GM18526 (cell line): ENCODE results near the gene PTGFRN.

Source experiments
- POLR2A ChIP-seq: IDR thresholded peaks from 3 replicates; pipeline ENCODE4 v1.6.1; 2011; ENCODE audit not compliant: insufficient read length; ENCODE audit errors: extremely low read depth

The PTGFRN gene

GRCh38 chr1:116887212-116887611, 22.5 kb upstream of the PTGFRN start:
- TF ChIP-seq POLR2A: no peak

- no peak for TF ChIP-seq POLR2A
These were observed 20.3 kb upstream of the PTGFRN start for GRCh38 chr1:116889380-116889779.

GRCh38 chr1:116891396-116892079, 18.2 kb upstream of the PTGFRN start:
- TF ChIP-seq POLR2A: no peak

- TF ChIP-seq POLR2A: no peak
These were observed 14.6 kb upstream of the PTGFRN start for GRCh38 chr1:116895073-116895472.

- TF ChIP-seq POLR2A: no peak
These were observed 10.2 kb upstream of the PTGFRN start for GRCh38 chr1:116899529-116899928.

- no peak for TF ChIP-seq POLR2A
These were observed 9.0 kb upstream of the PTGFRN start for GRCh38 chr1:116900471-116901365.

GRCh38 chr1:116902027-116902426, 7.7 kb upstream of the PTGFRN start:
- no peak for TF ChIP-seq POLR2A

GRCh38 chr1:116902723-116903383, 6.9 kb upstream of the PTGFRN start:
- no peak for TF ChIP-seq POLR2A

GRCh38 chr1:116904791-116905320, 4.9 kb upstream of the PTGFRN start:
- no peak for TF ChIP-seq POLR2A

GRCh38 chr1:116906812-116907211, 2.9 kb upstream of the PTGFRN start:
- no peak for TF ChIP-seq POLR2A

GRCh38 chr1:116907351-116907750, 2.4 kb upstream of the PTGFRN start:
- TF ChIP-seq POLR2A: no peak

- TF ChIP-seq POLR2A: no peak
These were observed 1.4 kb upstream of the PTGFRN start for GRCh38 chr1:116908266-116908665.

- no peak for TF ChIP-seq POLR2A
These were observed 750 bp upstream of the PTGFRN start for GRCh38 chr1:116908820-116909511.

- TF ChIP-seq POLR2A: no peak
These were observed 867 bp downstream of the PTGFRN start for GRCh38 chr1:116910379-116911187.
